GM12892 (cell line): ENCODE measurements around the gene CDC14A.

Experiments
- DNase-seq: peaks from one replicate; pipeline ENCODE4 v3.0.0; 2011; ENCODE audit not compliant: insufficient read length
- FAIRE-seq: peaks from 2 replicates; lab custom pipeline; 2011; peaks lifted over from hg19 to GRCh38; lab: Jason Lieb, UNC
- POLR2A ChIP-seq: IDR thresholded peaks from 2 replicates; pipeline ENCODE4 v1.6.1; 2011; ENCODE audit warnings: low read depth, low read length, control low read depth
- POLR2AphosphoS5 ChIP-seq: IDR thresholded peaks from 2 replicates; pipeline ENCODE4 v1.6.1; 2011; ENCODE audit warnings: low read depth, low read length, control low read depth
- TAF1 ChIP-seq: IDR thresholded peaks from 2 replicates; pipeline ENCODE4 v1.6.1; 2011; ENCODE audit warnings: low read depth, mild to moderate bottlenecking, control low read depth, low read length, borderline replicate concordance

The CDC14A gene

DNA sequence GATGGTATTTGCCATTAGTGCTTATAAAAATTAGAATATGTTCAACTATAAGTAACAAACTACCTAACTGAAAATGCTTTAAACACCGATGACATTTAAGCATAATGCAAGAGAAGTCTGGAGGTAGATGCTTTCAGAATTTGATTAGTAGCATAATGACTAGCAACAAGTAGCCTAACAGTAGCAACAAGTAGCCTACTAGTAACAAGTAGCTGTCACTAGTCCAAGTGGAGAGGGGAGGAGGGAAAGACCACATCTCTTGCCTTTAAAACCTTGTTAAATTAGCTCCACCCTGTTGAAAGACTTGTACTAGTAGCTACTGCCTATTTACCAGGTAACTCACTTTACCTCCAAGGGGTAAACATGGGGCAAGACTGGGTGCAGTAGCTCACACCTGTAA is 193.5 kb downstream of the CDC14A start:
- DNase-seq (no peak), FAIRE-seq (no peak)
- no peak for TF ChIP-seq POLR2AphosphoS5
- TF ChIP-seq POLR2A, result no peak
- no peak for TF ChIP-seq TAF1

DNA sequence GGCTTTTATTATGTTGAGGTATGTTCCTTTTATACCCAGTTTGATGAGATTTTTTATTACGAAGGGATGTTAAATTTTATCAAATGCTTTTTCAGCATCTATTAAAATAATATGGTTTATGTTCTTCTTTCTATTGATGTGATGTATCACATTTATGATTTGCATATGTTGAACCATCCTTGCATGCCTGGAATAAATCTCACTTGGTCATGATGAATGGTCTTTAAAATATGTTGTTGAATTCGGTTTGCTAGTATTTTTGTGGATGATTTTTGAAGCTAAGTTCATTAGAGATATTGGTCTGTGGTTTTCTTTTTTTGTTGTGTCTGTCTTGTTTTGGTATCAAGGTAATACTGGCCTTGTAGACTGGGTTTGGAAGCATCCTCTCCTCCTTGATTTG is 199.7 kb downstream of the CDC14A start:
- no peak for DNase-seq
- no peak for FAIRE-seq
- no peak for TF ChIP-seq TAF1
- no peak for TF ChIP-seq POLR2A
- no peak for TF ChIP-seq POLR2AphosphoS5

DNA sequence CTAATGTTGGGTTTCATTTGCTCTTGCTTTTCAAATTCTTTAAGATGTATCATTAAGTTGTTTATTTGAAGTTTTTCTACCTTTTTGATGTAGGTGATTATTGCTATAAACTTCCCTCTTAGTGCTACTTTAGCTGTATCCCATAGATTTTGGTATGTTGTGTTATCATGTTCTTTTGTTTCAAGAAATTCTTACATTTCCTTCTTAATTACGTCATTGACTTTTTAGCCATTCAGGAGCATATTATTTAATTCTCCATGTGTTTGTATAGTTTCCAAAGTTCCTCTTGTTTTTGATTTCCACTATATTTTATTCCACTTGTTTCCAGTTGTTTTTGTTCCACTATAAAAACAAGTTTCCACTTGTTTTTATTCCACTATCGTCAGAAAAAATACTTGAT is 200.6 kb downstream of the CDC14A start:
- FAIRE-seq, result no peak

DNA sequence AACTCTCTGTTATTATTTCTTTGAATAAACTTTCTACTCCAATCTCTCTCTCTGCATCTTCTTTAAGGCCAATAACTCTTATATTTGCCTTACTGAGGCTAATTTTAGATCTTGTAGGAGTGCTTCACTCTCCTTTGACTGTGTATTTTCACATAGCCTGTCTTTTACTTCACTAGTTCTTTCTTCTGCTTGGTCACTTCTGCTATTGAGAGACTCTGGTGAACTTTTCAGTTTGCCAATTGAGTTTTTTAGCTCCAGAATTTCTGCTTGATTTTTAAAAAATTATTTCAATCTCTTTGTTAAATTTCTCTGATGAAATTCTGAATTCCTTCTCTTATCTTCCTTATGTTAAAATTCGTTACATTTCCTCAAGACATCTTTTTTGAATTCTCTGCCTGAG is 203.9 kb downstream of the CDC14A start:
- TF ChIP-seq TAF1, result no peak
- TF ChIP-seq POLR2A, result no peak
- no peak for DNase-seq
- FAIRE-seq, result no peak

More for the DNA sequence above, 200.6 kb downstream of the CDC14A start:
- TF ChIP-seq POLR2A (no peak), TAF1 (no peak)
- DNase-seq, result no peak

DNA sequence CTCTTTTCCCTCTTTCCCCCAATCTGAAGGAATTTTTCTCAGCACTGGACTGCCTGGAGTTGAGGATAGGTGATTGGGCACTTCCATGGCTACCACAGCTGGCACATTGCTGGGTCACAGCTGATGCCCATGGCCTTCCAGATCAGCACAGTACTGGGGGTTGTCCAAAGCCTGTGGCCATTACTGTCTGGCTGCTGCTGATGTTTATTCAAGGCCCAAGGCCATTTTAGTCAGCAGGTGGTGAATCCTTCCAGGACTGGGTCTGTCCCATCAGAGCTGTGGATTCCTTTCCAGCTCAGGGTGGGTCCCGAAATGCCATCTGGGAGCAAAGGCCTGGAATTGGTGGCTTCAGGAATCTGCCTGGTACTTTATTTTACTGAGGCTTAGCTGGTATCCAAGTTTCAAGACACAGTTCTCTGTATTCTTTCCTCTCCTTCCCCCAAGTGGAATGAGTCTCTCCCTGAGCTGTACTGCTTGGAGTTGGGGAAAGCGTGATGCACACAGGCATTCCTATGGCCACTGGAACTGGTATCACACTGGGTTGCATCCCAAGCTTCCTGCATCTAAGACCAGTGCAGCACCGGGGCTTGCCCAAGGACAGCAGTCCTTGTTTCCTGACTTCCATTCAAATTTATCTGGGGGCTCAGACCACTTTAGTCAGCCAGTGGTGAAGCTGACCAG is 204.8 kb downstream of the CDC14A start:
- no peak for FAIRE-seq

DNA sequence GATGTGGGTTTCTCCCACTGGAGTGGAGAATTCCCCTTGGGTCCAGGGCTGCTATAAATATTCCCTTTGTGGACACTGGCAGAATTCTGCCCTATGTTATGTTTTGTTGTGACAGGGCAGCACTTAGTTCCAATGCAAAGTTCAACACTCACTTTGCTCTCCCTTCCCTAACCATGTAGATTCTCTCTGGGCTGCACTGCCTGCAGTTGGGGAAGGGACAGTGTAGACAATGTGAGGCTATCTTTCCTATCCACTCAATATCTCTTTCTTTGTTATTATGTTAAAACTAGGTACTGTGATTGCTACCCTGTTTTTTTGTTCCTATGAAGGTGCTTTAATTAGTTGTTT is 205.3 kb downstream of the CDC14A start:
- DNase-seq, result no peak
- FAIRE-seq, result no peak
- TF ChIP-seq TAF1, result no peak
- no peak for TF ChIP-seq POLR2A
- TF ChIP-seq POLR2AphosphoS5, result no peak

More for the DNA sequence above, 204.8 kb downstream of the CDC14A start:
- DNase-seq, result no peak
- TF ChIP-seq POLR2A (no peak), TAF1 (no peak), POLR2AphosphoS5 (no peak)

DNA sequence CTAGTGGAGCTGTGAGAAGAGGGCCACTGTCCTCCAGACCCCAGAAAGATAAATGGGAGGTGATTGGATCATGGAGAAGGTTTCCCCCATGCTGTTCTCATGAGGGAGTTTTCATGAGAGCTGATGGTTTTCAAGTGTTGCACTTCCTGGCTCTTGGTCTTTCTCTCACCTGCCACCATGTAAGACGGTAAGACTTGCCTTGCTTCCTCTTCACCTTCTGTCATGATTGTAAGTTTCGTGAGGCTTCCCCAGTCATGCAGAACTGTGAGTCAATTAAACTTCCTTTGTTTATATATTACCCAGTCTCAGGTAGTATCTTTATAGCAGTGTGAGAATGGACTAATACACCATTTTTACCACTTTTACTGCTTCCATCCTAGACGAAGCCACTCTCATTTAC is 213.2 kb downstream of the CDC14A start:
- TF ChIP-seq POLR2AphosphoS5 (no peak), POLR2A (no peak), TAF1 (no peak)
- FAIRE-seq (no peak), DNase-seq (no peak)

DNA sequence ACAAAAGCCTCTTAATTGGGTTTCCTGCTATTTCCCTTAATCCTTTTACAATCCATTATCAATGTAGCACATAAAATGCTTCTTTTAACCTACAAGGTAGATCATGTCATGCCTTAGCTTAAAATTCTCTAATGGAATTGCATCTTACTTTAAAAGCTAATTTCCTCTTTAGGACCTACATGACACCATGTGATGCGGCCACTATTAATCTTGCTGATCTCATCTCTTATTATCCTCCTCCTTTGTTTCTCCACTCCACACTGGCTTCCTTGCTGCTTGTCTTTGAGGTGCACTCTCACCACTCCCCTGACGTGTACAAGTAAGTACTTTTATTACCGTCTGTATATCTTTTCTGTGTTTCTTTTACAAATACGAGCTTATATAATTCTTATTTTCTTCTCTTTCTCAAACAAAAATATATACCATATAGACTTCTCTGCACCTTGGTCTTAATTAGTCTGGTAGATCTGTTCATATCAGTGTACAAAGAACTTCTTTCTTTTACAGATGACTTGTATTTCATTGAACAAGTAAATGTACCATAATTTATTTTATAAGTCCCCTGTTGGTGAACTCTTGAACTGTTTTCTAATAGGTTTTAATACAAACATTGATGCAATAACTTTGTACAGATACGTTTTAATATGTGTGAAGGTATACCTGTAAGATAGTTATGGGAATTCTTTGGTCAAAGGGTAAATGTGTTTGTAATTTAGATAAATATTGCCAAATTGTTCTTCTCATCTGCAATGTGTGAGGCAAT is 213.8 kb downstream of the CDC14A start:
- TF ChIP-seq TAF1 (no peak), POLR2AphosphoS5 (no peak), POLR2A (no peak)
- FAIRE-seq (no peak), DNase-seq (no peak)

DNA sequence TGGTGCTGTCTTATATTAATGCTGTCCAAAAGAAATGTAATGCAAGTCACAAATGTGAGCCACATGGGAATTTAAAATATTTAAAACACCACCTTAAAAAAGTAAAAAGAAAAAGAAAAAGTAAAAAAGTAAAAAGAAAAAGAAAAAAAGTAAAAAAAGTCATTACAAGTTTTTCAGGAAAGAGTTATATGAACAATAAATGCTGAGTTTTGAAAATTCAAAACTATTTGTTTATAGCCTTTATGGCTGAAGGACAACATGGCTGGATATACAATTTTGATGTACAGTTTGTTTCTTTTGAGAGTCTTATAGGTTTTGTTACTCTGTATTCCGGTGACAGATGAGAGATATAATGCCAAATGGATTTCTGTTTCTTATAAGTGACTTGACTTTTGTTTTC is 214.8 kb downstream of the CDC14A start:
- FAIRE-seq, result no peak
- DNase-seq, result no peak
- TF ChIP-seq TAF1 (no peak), POLR2AphosphoS5 (no peak), POLR2A (no peak)
